GM18511 (cell line): ENCODE measurements around the gene UBE2M.
A peak's percentile ranks its signal among the peaks of the same experiment; 100 is the strongest.
"Not testable (repeated sequence)": the region's sequence is repeated elsewhere in the genome, so short reads cannot be mapped to it uniquely, and the experiment has no call there.

Experiments used
- ATAC-seq: cut with Tn5 transposase; IDR thresholded peaks from one replicate; pipeline ENCODE4 v1.9.1; 2021; ENCODE audit warnings: mild to moderate bottlenecking, moderate library complexity; ENCODE audit not compliant: unreplicated experiment

UBE2M gene

DNA sequence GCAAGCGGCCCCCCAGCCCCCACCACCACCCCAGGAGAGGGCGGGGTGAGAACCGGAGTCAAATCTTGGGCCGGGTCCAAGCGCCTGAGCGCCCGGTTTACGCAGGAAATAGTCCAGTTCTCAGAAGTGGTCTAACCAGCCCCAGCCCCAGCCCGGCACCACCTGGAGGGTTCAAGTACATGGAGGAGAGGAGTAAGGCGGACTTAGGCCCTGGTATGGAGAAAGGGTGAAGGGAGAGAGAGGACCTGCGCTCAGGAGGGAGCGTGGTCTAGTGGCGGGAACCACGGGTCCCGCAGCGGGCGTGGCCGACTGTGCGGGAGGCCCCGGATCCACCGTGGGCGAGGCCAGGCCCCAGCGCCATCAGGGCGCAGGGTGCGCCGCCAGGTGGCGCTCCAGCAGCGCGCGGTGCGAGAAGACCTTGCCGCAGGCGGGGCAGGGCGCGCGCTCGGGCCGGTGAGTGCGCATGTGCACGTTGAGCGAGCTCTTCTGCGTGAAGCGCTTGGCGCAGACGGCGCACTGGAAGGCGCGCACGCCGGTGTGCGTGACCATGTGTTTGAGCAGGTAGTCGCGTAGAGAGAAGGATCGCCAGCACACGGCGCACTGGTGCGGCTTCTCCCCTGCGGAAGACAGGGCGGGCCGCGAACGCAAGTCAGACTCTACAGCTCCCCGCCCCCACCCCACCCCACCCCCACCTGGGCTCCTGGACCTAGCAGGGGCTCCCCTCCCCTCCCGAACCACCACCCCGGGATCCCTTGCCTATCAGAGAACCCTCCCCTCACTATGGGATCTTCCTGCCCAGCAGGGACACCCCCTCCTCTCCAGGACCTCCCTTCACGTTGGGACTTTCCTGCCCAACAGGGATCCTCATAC, 44.5 kb downstream of the UBE2M start:
- ATAC-seq = peak; percentile 79

GRCh38 chr19:58513213-58513693, 45.2 kb downstream of the UBE2M start:
- ATAC-seq = no peak

- ATAC-seq = no peak
Observed at GRCh38 chr19:58511353-58512208, 46.8 kb downstream of the UBE2M start, which contains the start of gene SLC27A5. Gene SLC27A5, minus strand, starts transcription at chr19:58511992. Its CDS starts 37 bp downstream, at chr19:58511955.

DNA sequence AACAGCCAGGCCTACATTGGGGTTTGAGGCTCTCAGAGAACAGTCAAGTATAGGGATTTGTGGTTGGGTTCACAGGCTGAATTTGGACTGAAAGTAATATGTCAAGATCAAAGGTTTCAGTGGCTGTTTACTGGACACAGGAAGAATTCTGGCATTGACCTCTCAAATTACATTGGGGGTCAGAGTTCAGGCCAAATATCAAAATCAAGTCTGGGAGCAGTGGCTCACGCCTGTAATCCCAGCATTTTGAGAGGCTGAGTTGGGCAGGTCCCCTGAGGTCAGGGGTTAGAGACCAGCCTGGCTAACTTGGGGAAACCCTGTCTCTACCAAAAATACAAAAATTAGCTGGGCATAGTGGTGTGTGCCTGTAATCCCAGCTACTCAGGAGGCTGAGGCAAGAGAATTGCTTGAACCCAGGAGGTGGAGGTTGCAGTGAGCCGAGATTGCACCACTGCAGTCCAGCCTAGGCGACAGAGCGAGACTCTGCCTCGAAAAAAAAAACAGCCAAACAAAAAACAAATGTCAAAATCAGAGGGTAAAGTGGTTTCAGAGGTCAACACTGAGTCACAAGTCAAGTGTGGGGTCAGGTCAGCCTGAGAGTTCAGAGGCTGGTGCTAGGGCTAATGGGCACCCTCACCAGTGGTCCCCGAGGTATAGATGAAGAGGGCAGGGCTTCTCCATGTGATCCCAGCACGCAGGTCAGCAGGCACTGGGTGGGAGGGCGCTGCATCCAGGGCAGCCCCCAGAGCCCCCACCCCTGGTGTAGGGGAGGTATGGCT, 48.1 kb downstream of the UBE2M start:
- no peak for ATAC-seq

GRCh38 chr19:58509731-58510083, 48.7 kb downstream of the UBE2M start:
- ATAC-seq = no peak

DNA sequence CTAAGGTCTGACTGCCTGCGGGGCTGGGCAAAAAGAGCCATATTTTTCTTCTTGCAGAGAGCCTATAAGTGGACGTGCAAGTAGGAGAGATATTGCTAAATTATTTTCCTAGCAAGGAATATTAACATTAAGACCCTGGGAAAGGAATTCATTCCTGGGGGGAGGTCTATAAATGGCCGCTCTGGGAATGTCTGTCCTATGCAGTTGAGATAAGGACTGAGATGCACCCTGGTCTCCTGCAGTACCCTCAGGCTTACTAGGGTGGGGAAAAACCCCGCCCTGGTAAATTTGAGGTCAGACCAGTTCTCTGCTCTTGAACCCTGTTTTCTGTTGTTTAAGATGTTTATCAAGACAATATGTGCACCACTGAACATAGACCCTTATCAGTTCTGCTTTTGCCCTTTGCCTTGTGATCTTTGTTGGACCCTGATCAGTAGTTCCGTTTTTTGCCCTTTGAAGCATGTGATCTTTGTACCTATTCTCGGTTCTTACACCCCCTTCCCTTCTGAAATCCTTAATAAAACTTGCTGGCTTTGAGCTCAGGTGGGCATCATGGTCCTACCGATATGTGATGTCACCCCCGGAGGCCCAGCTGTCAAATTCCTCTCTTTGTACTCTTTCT, 50.7 kb downstream of the UBE2M start:
- not testable (repeated sequence) for ATAC-seq
